ENCODE results near the gene PREPL.

GRCh38 chr2:44273076-44273475, 88.2 kb downstream of the PREPL start:
- TF ChIP-seq POLR2A (IDR thresholded peaks at IDR 0.05; ENCODE audit: low read depth) (no peak), CTCF (IDR thresholded peaks at IDR 0.05) (no peak), EP300 (IDR thresholded peaks at IDR 0.05) (no peak)
